NOMO-1 (cell line): ENCODE measurements around the gene TMSB4X.
"Not testable (repeated sequence)": the region's sequence is repeated elsewhere in the genome, so short reads cannot be mapped to it uniquely, and the experiment has no call there.

Experiments
- DNase-seq, 2 experiments: peaks; one replicate each; lab custom pipeline; 2025; ENCODE audit not compliant: unreplicated experiment in 2 of 2; lab: John Stamatoyannopoulos, UW

Gene TMSB4X

GRCh38 chrX:12974305-12974795 is 560 bp upstream of the TMSB4X start:
- peak; percentile 65 to 77 for DNase-seq

GRCh38 chrX:12975670-12975965 is 708 bp downstream of the TMSB4X start:
- no peak for DNase-seq

GRCh38 chrX:12975991-12976558 is 1.2 kb downstream of the TMSB4X start:
- DNase-seq, result peak; percentile 81 to 84

- DNase-seq, result peak in 1 of 2 experiments; percentile 50
Measured at GRCh38 chrX:12976819-12977732, 2.2 kb downstream of the TMSB4X start.

GRCh38 chrX:12977761-12978204 is 2.9 kb downstream of the TMSB4X start:
- DNase-seq, result no peak

GRCh38 chrX:12978205-12979025 is 3.5 kb downstream of the TMSB4X start:
- DNase-seq, result peak; percentile 89 to 93

GRCh38 chrX:12979026-12979607 is 4.2 kb downstream of the TMSB4X start:
- no peak for DNase-seq

- DNase-seq, result no peak
Measured at GRCh38 chrX:12979616-12980015, 4.7 kb downstream of the TMSB4X start.

- DNase-seq, result not testable (repeated sequence)
Measured at GRCh38 chrX:12980039-12980438, 5.1 kb downstream of the TMSB4X start.

GRCh38 chrX:12981880-12982279 is 7.0 kb downstream of the TMSB4X start:
- peak; percentile 54 to 70 for DNase-seq

GRCh38 chrX:12984603-12985319 is 9.9 kb downstream of the TMSB4X start:
- peak; percentile 45 to 61 for DNase-seq

- DNase-seq, result no peak
Measured at GRCh38 chrX:12985331-12985730, 10.4 kb downstream of the TMSB4X start.

- DNase-seq, result no peak
Measured at GRCh38 chrX:12986164-12986779, 11.4 kb downstream of the TMSB4X start.

GRCh38 chrX:12986886-12987285 is 12.0 kb downstream of the TMSB4X start:
- no peak for DNase-seq

- no peak for DNase-seq
Measured at GRCh38 chrX:12987340-12987739, 12.4 kb downstream of the TMSB4X start.

GRCh38 chrX:12987900-12988594 is 13.1 kb downstream of the TMSB4X start:
- no peak for DNase-seq

- DNase-seq, result no peak
Measured at GRCh38 chrX:12988797-12989196, 13.9 kb downstream of the TMSB4X start.

- DNase-seq, result no peak
Measured at GRCh38 chrX:12989461-12989860, 14.6 kb downstream of the TMSB4X start.

- DNase-seq, result peak; percentile 26 to 35
Measured at GRCh38 chrX:12991575-12991974, 16.7 kb downstream of the TMSB4X start.
